Psoas muscle (tissue), 8 donors: ENCODE results near the gene DEDD. TPM values are rescaled to one million over a fixed set of nuclear protein-coding genes. Genes with fewer than 3 reads are reported as not detected.

Source experiments
- ATAC-seq, 4 donors: fragments of 200-7000 bp; cut with Tn5 transposase; one replicate each; pipeline ENCODE4 v1.9.1; 2020; ENCODE audit warnings: moderate library complexity in 3 of 4, mild to moderate bottlenecking in 2 of 4
- DNase-seq, 2 donors: peaks; one replicate each; pipeline ENCODE4 v3.0.0-alpha.2; 2020
- H3K27ac ChIP-seq: fragments of 200-600 bp; one replicate; pipeline ENCODE4 v1.8.0; 2022
- H3K27me3 ChIP-seq, 3 donors: fragments of 200-600 bp in 1 of 3; one replicate each; pipeline versions ENCODE4 v1.6.1 to v1.8.0; 2013 to 2022; ENCODE audit warnings: low read length in 2 of 3, mild to moderate bottlenecking in 2 of 3, moderate library complexity in 1 of 3; ENCODE audit not compliant: insufficient read depth in 3 of 3
- H3K36me3 ChIP-seq, 2 donors: fragments of 200-600 bp in 1 of 2; one replicate each; pipeline versions ENCODE4 v1.6.1 to v1.8.0; 2013 to 2022; ENCODE audit warnings: low read depth in 1 of 2, mild to moderate bottlenecking in 1 of 2, moderate library complexity in 1 of 2; ENCODE audit not compliant: insufficient read depth in 1 of 2
- H3K4me1 ChIP-seq: fragments of 200-600 bp; one replicate; pipeline ENCODE4 v1.8.0; 2022
- H3K4me3 ChIP-seq: fragments of 200-600 bp; one replicate; pipeline ENCODE4 v1.8.0; 2022; ENCODE audit warnings: mild to moderate bottlenecking
- H3K9me3 ChIP-seq: fragments of 200-600 bp; one replicate; pipeline ENCODE4 v1.8.0; 2022
- WGBS, 3 donors: extraction: QIAGEN DNeasy Blood & Tissue Kit; methylation state at CpG; one replicate each; pipeline versions ENCODE4 v1.1.6 to v1.1.7; 2013; 5-methylcytosine and 5-hydroxymethylcytosine counted together
- intact Hi-C, 2 donors: fragments of 100-400 bp; cut with DNase I; formaldehyde crosslinking; loops; one replicate each; pipeline versions ENCODE4 v1.11.0 to v1.14.2; 2022
- polyA plus RNA-seq, 3 donors: library from polyadenylated mRNA; stranded (reverse); fragments of 200-250 nt; gene quantifications; one replicate each; pipeline ENCODE4 v1.2.3, GENCODE V29; 2013
- total RNA-seq, 4 donors: library from RNA; stranded (reverse); fragmentation: NEBNext Ultra II Directional in 2 of 4; extraction: Animal tissue kit (Norgen Biotek cat#: 25700) in 2 of 4; gene quantifications; one replicate each; pipeline versions ENCODE4 v1.2.1 to v1.2.4, GENCODE V29; 2021 to 2023
- TF ChIP-seq, protein P1 (sequence below): fragments of 200-600 bp; IDR thresholded peaks from one replicate; pipeline ENCODE4 v1.8.0; 2022; ENCODE audit warnings: antibody characterized with exemption
- donor health status: healthy with polysubstance abuse.
- donor health status: DM: no; HTN: no; CAD: no; lungs with moderate emphysema.
- donor health status: Bipolar disorder and iron deficiency.
- donor health status: healthy.
- donor health status: DM: yes; HTN: yes; CAD: no.
- donor health status: DM: no; HTN: no; CAD: no.
- donor health status: DM: no; HTN: no; CAD: no.
- donor health status: DM: yes; HTN: yes; CAD: no.

Gene DEDD
- total and polyA plus RNA-seq, 7 donors: 30.4 to 70.8 (median 57.7) TPM

DNA sequence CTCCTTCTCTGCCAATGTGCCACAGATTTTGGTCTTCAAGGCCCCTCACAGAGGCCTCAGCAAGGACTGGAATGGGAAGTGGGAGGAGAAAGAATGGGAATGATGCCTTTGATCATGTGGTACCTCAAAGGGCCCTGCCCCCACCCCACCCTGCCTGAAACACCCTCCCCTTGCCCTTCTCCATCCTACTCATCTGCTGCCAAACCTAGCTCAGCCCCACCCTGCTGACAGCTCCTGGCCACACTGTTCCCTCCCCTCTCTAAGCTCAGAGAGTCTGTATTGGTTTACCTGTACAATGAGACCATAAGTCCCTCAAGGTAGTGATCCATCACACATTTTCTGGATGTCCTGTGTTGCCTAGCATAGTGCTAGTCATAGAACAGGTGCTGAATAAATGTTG is 56.1 kb downstream of the DEDD start:
- H3K36me3 ChIP-seq: no peaks in the 10 kb centered on the region
- TF ChIP-seq, protein P1, sequence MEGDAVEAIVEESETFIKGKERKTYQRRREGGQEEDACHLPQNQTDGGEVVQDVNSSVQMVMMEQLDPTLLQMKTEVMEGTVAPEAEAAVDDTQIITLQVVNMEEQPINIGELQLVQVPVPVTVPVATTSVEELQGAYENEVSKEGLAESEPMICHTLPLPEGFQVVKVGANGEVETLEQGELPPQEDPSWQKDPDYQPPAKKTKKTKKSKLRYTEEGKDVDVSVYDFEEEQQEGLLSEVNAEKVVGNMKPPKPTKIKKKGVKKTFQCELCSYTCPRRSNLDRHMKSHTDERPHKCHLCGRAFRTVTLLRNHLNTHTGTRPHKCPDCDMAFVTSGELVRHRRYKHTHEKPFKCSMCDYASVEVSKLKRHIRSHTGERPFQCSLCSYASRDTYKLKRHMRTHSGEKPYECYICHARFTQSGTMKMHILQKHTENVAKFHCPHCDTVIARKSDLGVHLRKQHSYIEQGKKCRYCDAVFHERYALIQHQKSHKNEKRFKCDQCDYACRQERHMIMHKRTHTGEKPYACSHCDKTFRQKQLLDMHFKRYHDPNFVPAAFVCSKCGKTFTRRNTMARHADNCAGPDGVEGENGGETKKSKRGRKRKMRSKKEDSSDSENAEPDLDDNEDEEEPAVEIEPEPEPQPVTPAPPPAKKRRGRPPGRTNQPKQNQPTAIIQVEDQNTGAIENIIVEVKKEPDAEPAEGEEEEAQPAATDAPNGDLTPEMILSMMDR: no peak
- H3K4me1 ChIP-seq: no peaks in the 10 kb centered on the region
- intact Hi-C loops: no loop called here
- DNase-seq (no peak), ATAC-seq (no peak)
- no peaks in the 10 kb centered on the region for H3K9me3 ChIP-seq
- H3K27ac ChIP-seq: no peak overlapping the region
- peaks cover 0 to 4% (median 0%) of the 10 kb centered on the region in 3 donors for H3K27me3 ChIP-seq
- no peak overlapping the region for H3K4me3 ChIP-seq

DNA sequence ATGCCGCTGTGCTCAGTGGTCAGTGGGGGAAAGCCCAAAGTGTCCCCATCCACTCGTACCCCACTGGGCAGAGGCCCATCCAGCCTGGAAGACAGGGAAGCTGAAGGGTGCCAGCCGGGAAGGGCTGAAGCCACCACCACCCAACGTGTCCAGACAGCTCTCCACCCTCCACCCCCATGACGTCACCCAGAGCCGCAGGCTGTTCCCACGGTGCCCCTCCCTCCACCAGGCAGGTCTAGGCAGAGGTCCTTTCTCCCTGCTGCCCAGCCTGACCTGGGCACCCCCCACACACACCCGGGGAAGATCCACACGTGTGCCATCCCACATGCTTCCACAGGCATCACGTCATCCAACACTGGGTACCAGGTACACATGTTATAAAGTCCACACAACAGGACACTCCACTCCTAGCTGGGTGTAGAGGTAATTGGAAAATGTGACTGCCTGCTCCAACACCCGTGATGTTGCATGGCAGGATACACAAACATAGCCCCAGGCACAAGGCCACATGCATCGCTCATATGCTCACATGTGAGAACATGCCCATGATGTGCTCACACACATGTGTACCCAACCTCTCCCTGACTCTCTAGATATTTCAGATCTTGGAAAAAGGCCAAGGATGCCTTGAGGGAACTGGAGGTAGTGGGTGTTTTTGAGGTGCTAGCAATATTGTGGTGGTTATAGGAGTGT is 57.6 kb downstream of the DEDD start:
- no peak for DNase-seq
- Histone ChIP-seq H3K9me3 (no peaks in the 10 kb centered on the region), H3K27ac (no peak overlapping the region), H3K27me3 (peaks cover 0 to 3% (median 0%) of the 10 kb centered on the region in 3 donors), H3K36me3 (no peaks in the 10 kb centered on the region), H3K4me3 (no peak overlapping the region), H3K4me1 (no peaks in the 10 kb centered on the region)
- TF ChIP-seq, protein P1: no peak
- no peak for ATAC-seq
- 70 to 82% (median 76%) methylated on average over 12 of the region's 12 CpGs for WGBS, 3 donors
- intact Hi-C loops: loop anchor here in 1 of 2 donors (5.0 kb wide), 1 partner anchor 62 kb away; no protein-coding TSS in a partner anchor

DNA sequence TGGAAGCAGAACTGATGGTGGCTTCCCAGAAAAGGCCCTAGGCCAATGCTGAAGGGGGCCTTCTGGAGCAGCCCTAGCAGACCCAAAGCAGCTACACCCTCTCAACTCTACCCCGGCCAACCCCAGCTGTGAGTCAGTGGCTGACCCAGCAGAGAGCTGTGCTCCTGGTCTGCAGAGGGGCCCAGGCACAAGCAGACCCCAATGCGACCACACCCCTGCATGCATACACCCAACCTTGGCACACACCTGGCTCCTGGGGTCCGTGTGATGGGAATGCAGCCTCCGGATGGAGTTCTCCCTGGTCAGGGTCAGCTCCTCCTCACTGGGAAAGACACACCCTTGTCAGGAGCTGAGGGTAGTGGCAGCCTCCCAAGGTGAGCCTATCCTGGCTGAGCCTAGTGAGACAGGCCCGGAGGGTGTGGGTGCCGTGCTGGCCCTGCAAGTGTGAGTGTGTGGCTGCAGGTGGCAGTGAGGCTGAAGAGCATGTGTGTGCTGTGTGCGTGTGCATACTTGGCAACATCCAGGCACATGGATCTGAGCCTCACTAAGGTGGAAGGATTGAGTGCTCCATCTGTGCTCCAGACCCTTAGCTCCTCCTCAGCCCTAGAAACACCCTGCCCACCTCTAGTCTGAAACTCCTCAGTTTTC is 58.9 kb downstream of the DEDD start:
- WGBS, 3 donors: 67 to 71% (median 69%) methylated on average over 7 of the region's 7 CpGs
- Histone ChIP-seq H3K4me3 (no peak overlapping the region), H3K36me3 (no peaks in the 10 kb centered on the region), H3K27me3 (no peaks in the 10 kb centered on the region), H3K27ac (no peak overlapping the region), H3K9me3 (no peaks in the 10 kb centered on the region), H3K4me1 (no peaks in the 10 kb centered on the region)
- TF ChIP-seq, protein P1: no peak
- intact Hi-C loops: loop anchor here in 1 of 2 donors (5.0 kb wide), 1 partner anchor 64 kb away; no protein-coding TSS in a partner anchor
- no peak for DNase-seq
- ATAC-seq: no peak

- intact Hi-C loops: loop anchor here in 1 of 2 donors (5.0 kb wide), 1 partner anchor 64 kb away; no protein-coding TSS in a partner anchor
- TF ChIP-seq, protein P1: no peak
- H3K4me1 ChIP-seq: no peaks in the 10 kb centered on the region
- H3K4me3 ChIP-seq: no peak overlapping the region
- ATAC-seq (no peak), DNase-seq (no peak)
- no peaks in the 10 kb centered on the region for H3K9me3 ChIP-seq
- no peak overlapping the region for H3K27ac ChIP-seq
- WGBS, 3 donors: 87 to 92% (median 92%) methylated on average over 19 of the region's 19 CpGs
- no peaks in the 10 kb centered on the region for H3K27me3 ChIP-seq
- no peaks in the 10 kb centered on the region for H3K36me3 ChIP-seq
Observed at GRCh38 chr1:161072751-161073449, 59.6 kb downstream of the DEDD start.
